GM12864 (cell line): ENCODE results near the gene ARHGAP22.

ENCODE experiments used
- DNase-seq: peaks from one replicate; pipeline ENCODE4 v3.0.0-alpha.2; 2011; ENCODE audit warnings: low read depth
- H3K4me3 ChIP-seq: 2 replicates; pipeline ENCODE4 v1.5.1; 2011; ENCODE audit warnings: mild to moderate bottlenecking, low read depth, low read length, control low read depth
- TF ChIP-seq, protein P1 (sequence below): IDR thresholded peaks from 2 replicates; pipeline ENCODE4 v1.5.1; 2011; ENCODE audit warnings: low read depth, mild to moderate bottlenecking, moderate library complexity, low read length, control low read depth, inconsistent platforms; ENCODE audit errors: missing control alignments

ARHGAP22 gene

DNA sequence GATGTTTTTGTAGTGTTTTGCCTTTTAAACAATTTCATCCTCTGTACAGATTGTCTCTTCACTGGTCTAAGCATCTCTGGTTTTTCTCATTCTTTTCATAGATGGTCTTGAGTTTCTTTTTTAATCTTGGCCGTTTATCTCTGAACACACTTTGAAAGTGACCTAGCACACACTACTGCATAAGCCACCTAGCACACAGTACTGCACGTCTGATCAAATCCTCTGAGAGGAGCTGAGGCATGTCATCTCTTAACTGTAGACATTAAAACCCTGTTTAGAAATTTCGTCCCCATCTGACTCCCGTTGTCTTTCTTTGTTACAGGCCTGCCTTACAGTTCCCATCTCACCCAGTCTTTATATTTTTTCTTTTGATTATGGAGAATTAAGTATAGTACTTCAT lies 198.2 kb downstream of the ARHGAP22 start:
- no peak overlapping the region for H3K4me3 ChIP-seq
- TF ChIP-seq, protein P1, sequence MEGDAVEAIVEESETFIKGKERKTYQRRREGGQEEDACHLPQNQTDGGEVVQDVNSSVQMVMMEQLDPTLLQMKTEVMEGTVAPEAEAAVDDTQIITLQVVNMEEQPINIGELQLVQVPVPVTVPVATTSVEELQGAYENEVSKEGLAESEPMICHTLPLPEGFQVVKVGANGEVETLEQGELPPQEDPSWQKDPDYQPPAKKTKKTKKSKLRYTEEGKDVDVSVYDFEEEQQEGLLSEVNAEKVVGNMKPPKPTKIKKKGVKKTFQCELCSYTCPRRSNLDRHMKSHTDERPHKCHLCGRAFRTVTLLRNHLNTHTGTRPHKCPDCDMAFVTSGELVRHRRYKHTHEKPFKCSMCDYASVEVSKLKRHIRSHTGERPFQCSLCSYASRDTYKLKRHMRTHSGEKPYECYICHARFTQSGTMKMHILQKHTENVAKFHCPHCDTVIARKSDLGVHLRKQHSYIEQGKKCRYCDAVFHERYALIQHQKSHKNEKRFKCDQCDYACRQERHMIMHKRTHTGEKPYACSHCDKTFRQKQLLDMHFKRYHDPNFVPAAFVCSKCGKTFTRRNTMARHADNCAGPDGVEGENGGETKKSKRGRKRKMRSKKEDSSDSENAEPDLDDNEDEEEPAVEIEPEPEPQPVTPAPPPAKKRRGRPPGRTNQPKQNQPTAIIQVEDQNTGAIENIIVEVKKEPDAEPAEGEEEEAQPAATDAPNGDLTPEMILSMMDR = no peak
- DNase-seq = no peak

DNA sequence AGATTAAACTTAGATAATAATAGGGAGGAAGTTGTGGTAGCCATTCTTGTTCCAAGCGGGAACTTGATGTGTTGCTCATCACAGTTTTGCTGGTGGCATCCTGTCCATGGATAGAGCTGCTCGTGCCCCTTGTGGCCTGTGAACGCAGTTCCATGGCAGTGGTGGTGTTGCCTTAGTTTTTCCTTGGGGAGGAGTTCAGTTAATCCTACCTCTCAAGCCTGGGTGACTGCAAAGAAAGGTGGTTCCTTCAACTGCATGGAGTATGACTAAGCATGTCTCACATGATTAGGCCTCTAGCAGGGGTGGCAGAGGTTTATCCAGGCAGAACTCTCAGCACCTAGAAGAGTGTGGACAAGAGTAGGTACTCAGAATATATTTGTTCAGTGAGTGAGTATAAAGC lies 198.7 kb downstream of the ARHGAP22 start:
- no peak overlapping the region for H3K4me3 ChIP-seq
- TF ChIP-seq, protein P1 = no peak
- no peak for DNase-seq

DNA sequence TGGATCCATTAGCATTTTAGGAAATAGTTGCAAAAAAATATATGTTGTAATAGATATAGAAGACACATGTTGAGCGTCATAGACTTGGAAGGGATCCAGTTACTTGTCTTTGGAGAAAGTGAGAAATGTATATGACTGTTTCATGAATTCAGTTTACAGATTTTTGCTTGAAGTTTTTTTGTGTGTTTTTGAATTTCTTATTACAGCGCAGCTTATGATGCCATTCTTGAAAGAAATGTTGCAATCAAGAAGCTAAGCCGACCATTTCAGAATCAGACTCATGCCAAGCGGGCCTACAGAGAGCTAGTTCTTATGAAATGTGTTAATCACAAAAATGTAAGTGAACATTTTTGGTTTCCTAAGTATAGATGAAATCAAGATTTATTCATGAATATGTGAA lies 200.2 kb downstream of the ARHGAP22 start:
- no peak for DNase-seq
- TF ChIP-seq, protein P1 = no peak
- no peak overlapping the region for H3K4me3 ChIP-seq

DNA sequence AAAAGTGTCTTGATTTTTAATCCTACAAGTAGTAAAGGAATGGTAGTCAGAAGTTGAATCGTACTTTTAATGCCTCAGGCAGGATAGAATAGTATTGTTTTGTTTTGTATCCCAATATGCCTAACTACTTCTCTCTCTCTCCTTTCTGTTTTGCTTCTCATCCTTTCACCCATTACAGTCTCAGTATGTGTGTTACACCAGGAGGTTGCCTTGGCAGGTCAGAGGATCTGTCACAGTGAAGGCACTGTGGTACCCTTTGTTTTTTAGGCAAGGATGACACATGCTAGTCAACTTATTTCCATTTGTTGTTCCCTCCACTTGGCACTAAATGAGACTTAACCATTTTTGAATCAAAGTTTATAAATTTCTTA lies 204.0 kb downstream of the ARHGAP22 start:
- no peak overlapping the region for H3K4me3 ChIP-seq
- TF ChIP-seq, protein P1 = no peak

DNA sequence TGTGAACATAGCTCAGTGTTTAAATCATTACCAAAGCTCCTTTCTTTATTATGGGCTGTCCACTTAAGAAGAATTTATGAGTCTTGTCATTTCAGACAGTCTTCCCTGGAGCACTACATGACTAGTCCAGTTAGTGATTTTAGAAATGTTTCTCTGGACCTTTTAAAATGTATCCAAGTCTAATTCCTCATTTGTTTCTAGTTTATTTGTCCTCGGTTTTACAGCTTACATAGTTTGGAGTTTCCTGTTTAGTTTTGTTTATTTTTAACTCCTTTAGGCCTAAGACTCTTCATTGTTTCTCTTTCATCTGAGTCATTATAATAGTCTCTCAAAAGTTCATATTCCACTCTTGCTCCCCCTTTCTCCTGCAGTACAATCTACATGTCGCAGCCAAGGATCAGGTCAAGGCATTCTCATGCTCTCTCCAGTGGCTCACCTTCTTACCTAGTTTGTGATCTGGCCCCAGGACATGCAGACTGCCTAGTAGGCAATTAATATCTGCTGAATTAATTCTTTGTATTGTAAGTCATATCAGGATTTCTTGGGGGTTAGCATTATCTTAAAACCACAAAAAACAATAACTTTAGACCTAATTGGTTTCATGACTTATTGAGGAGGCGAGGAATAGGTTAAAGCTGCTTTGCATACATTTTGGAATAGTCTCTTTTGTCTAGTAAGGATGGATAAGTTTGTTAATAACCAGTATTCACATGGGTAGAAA lies 204.6 kb downstream of the ARHGAP22 start:
- no peak for DNase-seq
- H3K4me3 ChIP-seq = no peak overlapping the region
- TF ChIP-seq, protein P1 = no peak

More for the DNA sequence above, 204.0 kb downstream of the ARHGAP22 start:
- DNase-seq = no peak

DNA sequence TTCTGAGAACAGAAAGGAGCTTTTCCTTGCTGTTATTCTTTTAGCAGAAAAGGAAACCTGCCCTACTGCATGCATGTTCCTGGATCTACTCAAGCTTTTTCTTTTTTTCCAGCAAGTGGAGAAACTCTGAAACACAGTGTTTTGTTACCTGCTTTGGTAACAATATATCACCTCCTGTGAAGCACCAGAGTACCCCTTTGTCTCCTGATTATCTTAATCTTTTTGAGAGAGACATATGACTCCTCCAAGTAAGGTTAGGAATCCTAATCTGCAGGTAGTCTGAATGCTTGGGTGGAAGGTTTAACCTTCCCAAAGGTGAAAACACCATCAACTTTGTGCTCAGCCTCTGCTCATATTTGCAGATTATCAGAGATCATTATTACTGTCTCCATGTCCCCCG lies 205.3 kb downstream of the ARHGAP22 start:
- no peak for DNase-seq
- H3K4me3 ChIP-seq = no peak overlapping the region
- TF ChIP-seq, protein P1 = no peak

DNA sequence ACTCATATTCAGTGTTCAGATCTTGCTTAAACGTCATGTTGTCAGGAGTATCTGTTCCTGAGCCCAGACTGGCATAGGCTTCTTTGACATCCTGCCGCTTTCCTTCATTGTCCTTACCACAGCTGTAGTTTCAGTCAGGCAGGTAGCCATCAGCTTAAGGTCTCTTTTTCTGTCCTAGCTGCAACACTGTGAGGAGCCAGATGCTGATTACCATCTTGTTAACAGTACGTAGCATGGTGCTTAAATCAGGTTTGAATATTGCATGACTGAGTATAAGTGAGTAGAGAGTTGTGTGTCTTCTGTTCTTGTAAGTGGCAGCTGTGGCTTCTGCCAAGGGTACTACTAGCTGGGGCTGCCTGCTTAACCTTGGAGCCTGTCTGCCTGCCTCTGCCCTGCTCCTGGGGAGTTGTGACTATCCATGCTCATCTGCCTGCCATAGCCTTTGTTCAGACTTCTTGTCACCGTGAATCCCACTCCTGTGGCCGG lies 205.8 kb downstream of the ARHGAP22 start:
- no peak for DNase-seq
- TF ChIP-seq, protein P1 = no peak
- no peak overlapping the region for H3K4me3 ChIP-seq
